GM12874 (cell line): ENCODE results near the gene SV2C.

Source experiments
- CTCF ChIP-seq: IDR thresholded peaks from 2 replicates; pipeline ENCODE4 v1.5.1; 2011; ENCODE audit warnings: low read depth, mild to moderate bottlenecking, control low read depth, low read length, moderate library complexity; ENCODE audit not compliant: insufficient read depth

Gene SV2C

DNA sequence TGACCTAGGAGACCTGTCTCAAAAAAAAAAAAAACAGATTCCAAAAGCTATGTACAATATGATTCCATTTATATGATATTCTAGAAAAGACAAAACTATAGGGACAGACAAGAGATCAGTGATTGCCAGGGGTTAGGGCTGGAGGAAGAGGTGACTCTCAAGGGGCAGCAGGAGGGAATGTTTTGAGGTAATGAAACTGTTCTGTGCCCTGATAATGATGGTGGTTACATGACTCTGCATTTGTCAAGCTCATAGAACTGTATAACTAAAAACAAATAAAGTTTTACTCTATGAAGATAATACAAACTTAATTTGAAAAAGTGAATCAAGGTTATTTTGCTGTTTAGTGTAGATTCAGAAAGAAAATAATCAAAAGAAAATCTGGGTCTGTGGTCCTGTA is 194.6 kb downstream of the SV2C start:
- no peak for TF ChIP-seq CTCF

- no peak for TF ChIP-seq CTCF
Observed at GRCh38 chr5:76278261-76278789, 195.1 kb downstream of the SV2C start.

GRCh38 chr5:76280494-76280893 is 197.3 kb downstream of the SV2C start:
- TF ChIP-seq CTCF, result no peak

GRCh38 chr5:76283670-76284069 is 200.5 kb downstream of the SV2C start:
- no peak for TF ChIP-seq CTCF

DNA sequence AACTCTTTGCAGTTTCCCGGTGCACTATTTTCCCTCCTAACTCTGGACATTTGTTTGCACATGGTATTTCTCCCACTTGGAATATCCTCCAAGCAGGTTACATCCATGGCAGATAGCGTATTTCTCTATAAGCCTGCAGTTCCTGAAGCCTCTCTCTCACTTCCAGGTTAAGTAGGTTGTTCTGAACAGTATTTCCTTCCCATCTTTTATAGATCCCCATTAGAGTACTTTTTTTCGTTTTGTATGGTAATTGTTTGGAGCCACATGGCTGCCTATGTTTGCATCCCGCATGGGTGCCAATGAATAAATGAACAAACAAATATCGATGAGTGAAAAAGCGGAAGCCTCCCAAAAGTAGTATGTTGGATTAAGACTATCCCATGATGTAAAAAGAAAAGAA is 206.5 kb downstream of the SV2C start:
- TF ChIP-seq CTCF, result no peak

DNA sequence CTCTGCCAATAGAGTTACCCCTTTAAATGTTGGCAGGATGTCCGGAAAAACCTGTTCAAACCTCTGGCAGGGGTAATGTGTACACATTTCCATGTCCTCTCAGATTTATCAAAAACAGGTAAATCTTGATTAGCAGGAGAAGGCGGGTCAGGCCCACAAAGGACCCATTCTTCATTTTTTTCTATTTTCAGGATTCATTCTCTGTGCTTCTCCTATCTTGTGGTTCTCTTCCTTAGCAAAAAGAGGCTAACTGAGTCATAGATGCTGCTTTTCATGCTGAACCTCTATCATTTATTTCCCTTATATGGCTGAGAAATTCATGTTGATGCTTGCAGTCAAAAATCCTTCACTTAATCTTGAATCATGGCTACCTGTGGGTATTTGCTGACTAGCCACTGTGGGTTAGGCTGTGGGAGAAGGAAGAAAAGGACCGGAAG is 207.2 kb downstream of the SV2C start:
- no peak for TF ChIP-seq CTCF

- TF ChIP-seq CTCF, result no peak
Observed at GRCh38 chr5:76291305-76292077, 208.3 kb downstream of the SV2C start.
